ENCODE data around the gene ADGRG4.

GRCh38 chrX:136328933-136329332, 28.2 kb downstream of the ADGRG4 start:
- no peak for TF ChIP-seq POLR2AphosphoS5 (IDR thresholded peaks at IDR 0.05; ENCODE audit: low read depth, low read length)
- no peak for TF ChIP-seq TAF1 (IDR thresholded peaks at IDR 0.05; ENCODE audit: borderline replicate concordance, low read depth, low read length)

Data from GM12892 (cell line).